Measurements from ENCODE around the gene PCDHGA10. TPM values are rescaled to one million over a fixed set of nuclear protein-coding genes. Genes with fewer than 3 reads are reported as not detected.

Gene PCDHGA10
- total RNA-seq (under 1 TPM; 0.16 to 0.20 TPM), polyA plus RNA-seq (0.07 TPM)

DNA sequence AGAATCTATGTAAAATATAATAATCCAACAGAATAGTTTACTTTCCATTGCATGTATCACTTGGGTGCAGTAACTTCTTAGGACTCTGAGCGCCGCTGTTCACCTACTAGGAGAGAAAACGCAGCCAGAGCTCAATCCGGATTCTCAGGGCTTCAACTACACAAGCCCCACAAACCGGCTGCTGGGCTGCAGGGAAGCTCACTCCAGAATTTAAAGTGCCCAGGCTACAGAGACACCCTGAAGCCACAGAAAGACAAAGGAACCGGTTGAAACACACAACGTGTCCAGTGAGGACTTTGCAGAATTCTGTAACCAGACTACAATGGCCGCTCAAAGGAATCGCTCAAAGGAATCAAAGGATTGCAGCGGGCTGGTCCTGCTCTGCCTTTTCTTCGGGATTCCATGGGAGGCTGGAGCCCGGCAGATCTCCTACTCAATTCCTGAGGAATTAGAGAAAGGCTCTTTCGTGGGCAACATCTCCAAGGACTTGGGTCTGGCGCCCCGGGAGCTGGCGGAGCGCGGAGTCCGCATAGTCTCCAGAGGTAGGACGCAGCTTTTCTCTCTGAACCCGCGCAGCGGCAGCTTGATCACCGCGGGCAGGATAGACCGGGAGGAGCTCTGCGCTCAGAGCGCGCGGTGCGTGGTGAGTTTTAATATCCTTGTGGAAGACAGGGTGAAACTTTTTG lies at the start of gene PCDHGA10:
PCDHGA10 (plus strand) TSS at position 134 of the 686 bp plus-strand sequence; CDS start at position 323, 189 bp downstream.
- H3K4me1 ChIP-seq (ENCODE audit: insufficient read depth, low read length), result peaks cover 7% of the 10 kb centered on the region
- ChIA-PET POLR2A (no interaction called here), CTCF (interaction anchor here (0.7 to 2.1 kb wide), 12 partner anchors 10 to 151 kb away, joined by 3 to 10 read pairs (median 4); partner anchors contain the start of genes PCDHGA9 and TAF7)
- H3K4me1 Mint-ChIP-seq, result peaks cover 20 to 29% (median 21%) of the 10 kb centered on the region in 3 donors
- peak; percentile 33 to 61 (median 41) for DNase-seq
- H3K9me3 Mint-ChIP-seq, result peaks cover 16 to 57% (median 55%) of the 10 kb centered on the region in 5 donors
- peaks cover 59% of the 10 kb centered on the region for H3K27me3 ChIP-seq (ENCODE audit: insufficient read depth, low read length, poor library complexity, severe bottlenecking)
- H3K27me3 Mint-ChIP-seq, result peaks cover 63 to 77% of the 10 kb centered on the region in 2 donors
- peak within 1 kb of the TSS; percentile 77 to 95 (median 84) for H3K4me3 Mint-ChIP-seq
- peaks cover 0 to 19% (median 4%) of the 10 kb centered on the region in 3 donors for H3K36me3 Mint-ChIP-seq
- H3K27ac Mint-ChIP-seq, result peak within 1 kb of the TSS in 2 of 8 donors; percentile 10 to 38
- H3K4me3 ChIP-seq (ENCODE audit: low read length), result peak within 1 kb of the TSS; percentile 77
- no peaks in the 10 kb centered on the region for H3K9me3 ChIP-seq (ENCODE audit: low read length)
- no peaks in the 10 kb centered on the region for H3K36me3 ChIP-seq (ENCODE audit: insufficient read depth, low read length)
- no peak within 1 kb of the TSS for H3K27ac ChIP-seq (ENCODE audit: low read depth, low read length)

GRCh38 chr5:141363952-141364660 lies 48.7 kb upstream of the PCDHGA10 start, which contains the start of gene PCDHGA5:
TSS of gene PCDHGA5 (plus strand) at chr5:141364162. CDS start at chr5:141364331, 169 bp downstream.
- Mint-ChIP-seq H3K4me1 (peaks cover 0 to 10% (median 2%) of the 10 kb centered on the region in 3 donors), H3K36me3 (peaks cover 3 to 22% (median 3%) of the 10 kb centered on the region in 3 donors), H3K9me3 (peaks cover 25 to 66% (median 53%) of the 10 kb centered on the region in 5 donors), H3K27ac (no peak within 1 kb of the TSS), H3K4me3 (no peak within 1 kb of the TSS), H3K27me3 (peaks cover 71 to 81% of the 10 kb centered on the region in 2 donors)
- H3K4me3 ChIP-seq (ENCODE audit: low read length), result no peak within 1 kb of the TSS
- H3K36me3 ChIP-seq (ENCODE audit: insufficient read depth, low read length), result no peaks in the 10 kb centered on the region
- no peak for DNase-seq
- H3K4me1 ChIP-seq (ENCODE audit: insufficient read depth, low read length), result no peaks in the 10 kb centered on the region
- peaks cover 13% of the 10 kb centered on the region for H3K9me3 ChIP-seq (ENCODE audit: low read length)
- CTCF ChIA-PET, result interaction anchor here (1.2 to 1.4 kb wide), 2 partner anchors 9 to 66 kb away, joined by 3 read pairs; partner anchors contain the start of genes PCDHGA12 and PCDHGA4
- H3K27ac ChIP-seq (ENCODE audit: low read depth, low read length), result no peak within 1 kb of the TSS
- H3K27me3 ChIP-seq (ENCODE audit: insufficient read depth, low read length, poor library complexity, severe bottlenecking), result peaks cover 29% of the 10 kb centered on the region
- POLR2A ChIA-PET, result no interaction called here

DNA sequence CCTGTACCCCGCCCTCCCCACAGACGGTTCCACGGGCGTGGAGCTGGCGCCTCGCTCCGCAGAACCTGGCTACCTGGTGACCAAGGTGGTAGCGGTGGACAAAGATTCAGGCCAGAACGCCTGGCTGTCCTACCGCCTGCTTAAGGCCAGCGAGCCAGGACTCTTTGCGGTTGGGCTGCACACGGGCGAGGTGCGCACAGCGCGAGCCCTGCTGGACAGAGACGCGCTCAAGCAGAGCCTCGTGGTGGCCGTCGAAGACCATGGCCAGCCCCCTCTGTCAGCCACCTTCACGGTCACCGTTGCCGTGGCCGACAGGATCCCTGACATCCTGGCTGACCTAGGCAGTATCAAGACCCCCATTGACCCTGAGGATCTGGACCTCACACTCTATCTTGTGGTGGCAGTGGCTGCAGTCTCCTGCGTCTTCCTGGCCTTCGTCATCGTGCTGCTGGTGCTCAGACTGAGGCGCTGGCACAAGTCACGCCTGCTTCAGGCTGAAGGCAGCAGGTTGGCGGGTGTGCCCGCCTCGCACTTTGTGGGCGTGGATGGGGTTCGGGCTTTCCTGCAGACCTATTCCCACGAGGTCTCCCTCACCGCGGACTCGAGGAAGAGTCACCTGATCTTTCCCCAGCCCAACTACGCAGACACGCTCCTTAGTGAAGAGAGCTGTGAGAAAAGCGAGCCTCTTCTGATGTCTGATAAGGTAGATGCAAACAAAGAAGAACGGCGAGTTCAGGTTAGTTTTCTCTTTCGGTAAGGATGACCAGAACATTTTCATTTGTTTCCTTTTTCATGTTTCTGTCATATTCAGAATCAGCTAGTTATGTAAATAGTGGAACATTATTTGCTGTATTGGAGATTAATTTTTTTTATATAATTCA lies 46.5 kb upstream of the PCDHGA10 start:
- Mint-ChIP-seq H3K4me1 (peaks cover 3 to 7% (median 5%) of the 10 kb centered on the region in 3 donors), H3K27ac (no peak overlapping the region), H3K9me3 (peaks cover 30 to 62% (median 58%) of the 10 kb centered on the region in 5 donors), H3K36me3 (peaks cover 0 to 18% (median 1%) of the 10 kb centered on the region in 3 donors), H3K4me3 (no peak overlapping the region), H3K27me3 (peaks cover 66 to 83% of the 10 kb centered on the region in 2 donors)
- H3K27ac ChIP-seq (ENCODE audit: low read depth, low read length), result no peak overlapping the region
- no peaks in the 10 kb centered on the region for H3K4me1 ChIP-seq (ENCODE audit: insufficient read depth, low read length)
- DNase-seq, result no peak
- H3K36me3 ChIP-seq (ENCODE audit: insufficient read depth, low read length), result no peaks in the 10 kb centered on the region
- H3K4me3 ChIP-seq (ENCODE audit: low read length), result no peak overlapping the region
- H3K9me3 ChIP-seq (ENCODE audit: low read length), result peaks cover 18% of the 10 kb centered on the region
- H3K27me3 ChIP-seq (ENCODE audit: insufficient read depth, low read length, poor library complexity, severe bottlenecking), result peaks cover 33% of the 10 kb centered on the region
- ChIA-PET CTCF (no interaction called here), POLR2A (no interaction called here)

DNA sequence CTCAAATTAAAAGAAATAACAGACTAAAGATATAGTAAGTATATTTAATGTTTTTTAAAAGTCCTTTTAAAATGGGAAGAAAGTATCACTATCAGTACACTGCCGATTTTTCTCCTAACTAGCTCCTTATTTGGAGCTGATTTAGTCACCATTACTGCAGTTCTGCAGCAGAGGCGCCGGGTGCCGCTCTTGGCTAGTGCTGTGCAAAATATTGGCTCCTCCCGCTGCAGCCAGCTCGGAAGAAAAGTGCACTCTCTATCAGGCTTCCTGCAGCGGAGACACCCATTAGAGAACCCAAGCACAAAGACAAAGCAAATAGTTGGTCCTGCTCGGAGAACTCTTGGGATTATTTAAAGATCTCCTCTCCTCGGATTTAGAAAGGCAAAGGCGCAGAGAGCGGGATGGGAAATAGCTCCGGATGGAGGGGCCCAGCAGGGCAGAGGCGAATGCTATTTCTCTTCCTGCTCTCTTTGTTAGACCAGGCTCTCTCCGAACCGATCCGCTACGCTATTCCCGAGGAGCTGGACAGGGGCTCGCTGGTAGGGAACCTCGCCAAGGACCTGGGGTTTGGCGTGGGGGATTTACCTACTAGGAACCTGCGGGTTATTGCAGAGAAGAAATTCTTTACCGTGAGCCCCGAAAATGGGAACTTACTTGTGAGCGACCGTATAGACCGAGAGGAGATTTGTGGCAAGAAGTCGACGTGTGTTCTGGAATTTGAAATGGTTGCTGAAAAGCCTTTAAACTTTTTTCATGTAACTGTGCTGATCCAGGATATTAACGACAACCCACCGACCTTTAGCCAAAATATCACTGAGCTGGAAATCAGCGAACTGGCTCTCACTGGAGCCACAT lies 42.6 kb upstream of the PCDHGA10 start, which contains the start of gene PCDHGB3:
PCDHGB3 (plus strand) TSS at position 249 of the 855 bp plus-strand sequence; CDS start at position 402, 153 bp downstream.
- no peaks in the 10 kb centered on the region for H3K4me1 ChIP-seq (ENCODE audit: insufficient read depth, low read length)
- CTCF ChIA-PET, result interaction anchor here (1.0 to 1.8 kb wide), 3 partner anchors 27 to 194 kb away, joined by 3 to 6 read pairs (median 4); partner anchors contain the start of genes PCDHGA1 and PCDHGB5
- no peak within 1 kb of the TSS for H3K27ac ChIP-seq (ENCODE audit: low read depth, low read length)
- peaks cover 2 to 11% (median 3%) of the 10 kb centered on the region in 3 donors for H3K36me3 Mint-ChIP-seq
- H3K27ac Mint-ChIP-seq, result peak within 1 kb of the TSS in 1 of 8 donors; percentile 7
- H3K36me3 ChIP-seq (ENCODE audit: insufficient read depth, low read length), result no peaks in the 10 kb centered on the region
- peak within 1 kb of the TSS; percentile 66 to 87 (median 79) for H3K4me3 Mint-ChIP-seq
- H3K9me3 ChIP-seq (ENCODE audit: low read length), result peaks cover 10% of the 10 kb centered on the region
- peaks cover 34% of the 10 kb centered on the region for H3K27me3 ChIP-seq (ENCODE audit: insufficient read depth, low read length, poor library complexity, severe bottlenecking)
- DNase-seq, result peak in 3 of 5 donors; percentile 15 to 20 (median 16)
- peaks cover 22 to 68% (median 47%) of the 10 kb centered on the region in 5 donors for H3K9me3 Mint-ChIP-seq
- peaks cover 65 to 83% of the 10 kb centered on the region in 2 donors for H3K27me3 Mint-ChIP-seq
- peaks cover 5 to 9% (median 7%) of the 10 kb centered on the region in 3 donors for H3K4me1 Mint-ChIP-seq
- peak within 1 kb of the TSS; percentile 46 for H3K4me3 ChIP-seq (ENCODE audit: low read length)
- POLR2A ChIA-PET, result no interaction called here

DNA sequence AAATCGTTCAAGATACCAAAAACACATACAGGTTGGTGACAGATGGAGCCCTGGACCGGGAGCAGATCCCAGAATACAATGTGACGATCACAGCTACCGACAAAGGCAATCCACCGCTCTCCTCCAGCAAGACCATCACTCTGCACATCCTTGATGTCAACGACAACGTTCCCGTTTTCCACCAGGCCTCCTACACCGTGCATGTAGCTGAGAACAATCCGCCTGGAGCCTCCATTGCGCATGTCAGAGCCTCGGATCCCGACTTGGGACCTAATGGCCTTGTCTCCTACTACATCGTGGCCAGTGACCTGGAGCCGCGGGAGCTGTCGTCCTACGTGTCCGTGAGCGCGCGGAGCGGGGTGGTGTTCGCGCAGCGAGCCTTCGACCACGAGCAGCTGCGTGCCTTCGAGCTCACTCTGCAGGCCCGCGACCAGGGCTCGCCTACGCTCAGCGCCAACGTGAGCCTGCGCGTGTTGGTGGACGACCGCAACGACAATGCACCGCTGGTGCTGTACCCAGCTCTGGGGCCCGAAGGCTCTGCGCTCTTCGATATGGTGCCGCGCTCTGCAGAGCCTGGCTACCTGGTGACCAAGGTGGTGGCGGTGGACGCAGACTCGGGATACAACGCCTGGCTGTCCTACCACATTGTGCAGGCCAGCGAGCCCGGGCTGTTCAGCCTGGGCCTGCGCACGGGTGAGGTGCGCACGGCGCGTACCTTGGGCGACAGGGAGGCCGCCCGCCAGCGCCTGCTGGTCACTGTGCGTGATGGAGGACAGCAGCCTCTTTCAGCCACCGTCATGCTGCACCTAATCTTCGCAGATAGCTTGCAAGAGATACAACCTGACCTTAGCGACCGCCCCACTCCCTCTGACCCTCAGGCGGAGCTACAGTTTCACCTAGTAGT lies 41.0 kb upstream of the PCDHGA10 start:
- H3K27me3 Mint-ChIP-seq, result peaks cover 55 to 83% of the 10 kb centered on the region in 2 donors
- peaks cover 2 to 5% (median 3%) of the 10 kb centered on the region in 3 donors for H3K36me3 Mint-ChIP-seq
- ChIA-PET POLR2A (no interaction called here), CTCF (interaction anchor here (1.5 kb wide), 1 partner anchor 13 kb away, joined by 3 read pairs; no protein-coding TSS in a partner anchor)
- H3K4me3 Mint-ChIP-seq, result no peak overlapping the region
- Histone ChIP-seq H3K4me1 (ENCODE audit: insufficient read depth, low read length) (no peaks in the 10 kb centered on the region), H3K9me3 (ENCODE audit: low read length) (peaks cover 6% of the 10 kb centered on the region), H3K27me3 (ENCODE audit: insufficient read depth, low read length, poor library complexity, severe bottlenecking) (peaks cover 29% of the 10 kb centered on the region), H3K27ac (ENCODE audit: low read depth, low read length) (no peak overlapping the region), H3K36me3 (ENCODE audit: insufficient read depth, low read length) (no peaks in the 10 kb centered on the region), H3K4me3 (ENCODE audit: low read length) (no peak overlapping the region)
- peaks cover 28 to 67% (median 48%) of the 10 kb centered on the region in 5 donors for H3K9me3 Mint-ChIP-seq
- no peak overlapping the region for H3K27ac Mint-ChIP-seq
- DNase-seq, result no peak
- H3K4me1 Mint-ChIP-seq, result peaks cover 5 to 9% (median 7%) of the 10 kb centered on the region in 3 donors

DNA sequence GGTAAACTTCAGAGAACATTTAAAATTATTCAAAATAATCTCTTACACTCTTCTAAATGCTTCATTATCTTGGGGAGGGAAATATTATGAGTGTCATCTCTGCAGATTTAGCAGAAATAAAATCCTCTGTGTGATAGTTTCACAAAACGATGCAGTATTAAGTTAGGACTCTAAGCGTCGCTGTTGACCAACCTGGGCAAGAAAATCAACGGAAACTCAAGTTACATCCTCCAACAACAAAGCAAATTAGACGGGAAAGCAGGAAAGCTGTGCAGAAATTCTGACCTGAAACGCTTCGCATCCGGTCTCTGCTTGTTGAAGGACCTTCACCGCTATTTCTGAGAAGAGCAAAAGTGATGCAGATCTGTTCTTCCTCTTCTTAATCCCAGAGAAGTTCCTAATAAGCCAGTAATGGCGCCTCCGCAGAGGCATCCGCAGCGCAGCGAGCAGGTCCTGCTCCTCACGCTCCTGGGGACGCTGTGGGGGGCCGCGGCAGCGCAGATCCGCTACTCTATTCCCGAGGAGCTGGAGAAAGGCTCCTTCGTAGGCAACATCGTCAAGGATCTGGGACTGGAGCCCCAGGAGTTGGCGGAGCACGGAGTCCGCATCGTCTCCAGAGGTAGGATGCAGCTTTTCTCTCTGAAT lies 39.0 kb upstream of the PCDHGA10 start, which contains the start of gene PCDHGA6:
PCDHGA6 (plus strand) TSS at position 219 of the 645 bp plus-strand sequence; CDS start at position 412, 193 bp downstream.
- no peaks in the 10 kb centered on the region for H3K4me1 ChIP-seq (ENCODE audit: insufficient read depth, low read length)
- H3K4me1 Mint-ChIP-seq, result peaks cover 5 to 9% (median 7%) of the 10 kb centered on the region in 3 donors
- H3K36me3 Mint-ChIP-seq, result peaks cover 2 to 12% (median 3%) of the 10 kb centered on the region in 3 donors
- H3K9me3 ChIP-seq (ENCODE audit: low read length), result peaks cover 6% of the 10 kb centered on the region
- H3K27ac ChIP-seq (ENCODE audit: low read depth, low read length), result no peak within 1 kb of the TSS
- H3K27ac Mint-ChIP-seq, result no peak within 1 kb of the TSS
- CTCF ChIA-PET, result interaction anchor here (0.7 kb wide), 1 partner anchor 150 kb away, joined by 3 read pairs; no protein-coding TSS in a partner anchor
- peaks cover 26 to 76% (median 51%) of the 10 kb centered on the region in 5 donors for H3K9me3 Mint-ChIP-seq
- peaks cover 20% of the 10 kb centered on the region for H3K27me3 ChIP-seq (ENCODE audit: insufficient read depth, low read length, poor library complexity, severe bottlenecking)
- H3K36me3 ChIP-seq (ENCODE audit: insufficient read depth, low read length), result no peaks in the 10 kb centered on the region
- POLR2A ChIA-PET, result no interaction called here
- peak within 1 kb of the TSS in 4 of 7 donors; percentile 5 to 55 (median 46) for H3K4me3 Mint-ChIP-seq
- DNase-seq, result no peak
- H3K27me3 Mint-ChIP-seq, result peaks cover 51 to 75% of the 10 kb centered on the region in 2 donors
- no peak within 1 kb of the TSS for H3K4me3 ChIP-seq (ENCODE audit: low read length)

Measured in CD8-positive, alpha-beta memory T cell (primary cell).